ENCODE data around the gene NAPEPLD.
"Not testable (repeated sequence)": the region's sequence is repeated elsewhere in the genome, so short reads cannot be mapped to it uniquely, and the experiment has no call there.

DNA sequence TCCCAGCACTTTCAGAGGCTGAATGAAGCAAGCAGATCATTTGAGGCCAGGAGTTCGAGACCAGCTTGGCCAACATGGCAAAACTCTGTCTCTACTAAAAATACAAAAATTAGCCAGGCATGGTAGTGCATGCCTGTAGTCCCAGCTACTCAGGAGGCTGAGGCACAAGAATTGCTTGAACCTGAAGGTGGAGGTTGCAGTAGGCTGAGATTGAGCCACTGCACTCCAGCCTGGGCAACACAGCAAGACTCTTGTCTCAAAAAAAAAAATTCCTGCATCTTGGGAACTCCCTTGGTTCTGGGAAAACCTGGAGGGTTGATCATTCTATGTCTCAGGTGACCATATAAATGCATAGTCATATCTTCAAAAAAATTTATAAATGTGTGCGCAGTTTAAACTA lies 4.1 kb downstream of the NAPEPLD start:
- TF ChIP-seq, protein P1, sequence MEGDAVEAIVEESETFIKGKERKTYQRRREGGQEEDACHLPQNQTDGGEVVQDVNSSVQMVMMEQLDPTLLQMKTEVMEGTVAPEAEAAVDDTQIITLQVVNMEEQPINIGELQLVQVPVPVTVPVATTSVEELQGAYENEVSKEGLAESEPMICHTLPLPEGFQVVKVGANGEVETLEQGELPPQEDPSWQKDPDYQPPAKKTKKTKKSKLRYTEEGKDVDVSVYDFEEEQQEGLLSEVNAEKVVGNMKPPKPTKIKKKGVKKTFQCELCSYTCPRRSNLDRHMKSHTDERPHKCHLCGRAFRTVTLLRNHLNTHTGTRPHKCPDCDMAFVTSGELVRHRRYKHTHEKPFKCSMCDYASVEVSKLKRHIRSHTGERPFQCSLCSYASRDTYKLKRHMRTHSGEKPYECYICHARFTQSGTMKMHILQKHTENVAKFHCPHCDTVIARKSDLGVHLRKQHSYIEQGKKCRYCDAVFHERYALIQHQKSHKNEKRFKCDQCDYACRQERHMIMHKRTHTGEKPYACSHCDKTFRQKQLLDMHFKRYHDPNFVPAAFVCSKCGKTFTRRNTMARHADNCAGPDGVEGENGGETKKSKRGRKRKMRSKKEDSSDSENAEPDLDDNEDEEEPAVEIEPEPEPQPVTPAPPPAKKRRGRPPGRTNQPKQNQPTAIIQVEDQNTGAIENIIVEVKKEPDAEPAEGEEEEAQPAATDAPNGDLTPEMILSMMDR (conservative IDR thresholded peaks at IDR 0.05; ENCODE audit: low read length), result not testable (repeated sequence)
- TF ChIP-seq EZH2phosphoT487 (IDR thresholded peaks at IDR 0.05; ENCODE audit: borderline replicate concordance, low read depth, low read length), result not testable (repeated sequence)

Measured in OCI-LY7 (cell line).